GM10248 (cell line): Measurements from ENCODE around the gene DCUN1D2.

ENCODE experiments used
- CTCF ChIA-PET: fragments of 300-600 bp; sonication (Branson Sonifier 250); formaldehyde crosslinking; extraction: SDS; loops from one replicate; lab custom pipeline; 2021; ENCODE audit warnings: antibody characterized with exemption; lab: Yijun Ruan, JAX
- POLR2A ChIA-PET: fragments of 350-650 bp; sonication (Branson Sonifier 250); formaldehyde crosslinking; extraction: SDS; loops from one replicate; lab custom pipeline; 2020; ENCODE audit warnings: antibody characterized with exemption; lab: Yijun Ruan, JAX
- DNase-seq: peaks from one replicate; pipeline ENCODE4 v3.0.0; 2012; ENCODE audit errors: extremely low spot score
- CTCF ChIP-seq: IDR thresholded peaks from 2 replicates; pipeline ENCODE4 v1.5.1; 2012; ENCODE audit warnings: mild to moderate bottlenecking, low read depth; ENCODE audit errors: extremely low read depth, missing control alignments, control extremely low read depth

DCUN1D2 gene

GRCh38 chr13:113493315-113493951 lies 2.9 kb upstream of the DCUN1D2 start:
- no peak for DNase-seq
- TF ChIP-seq CTCF: no peak
- ChIA-PET CTCF (interaction anchor here (0.8 to 1.8 kb wide), 4 partner anchors 8 to 732 kb away, joined by 3 to 9 read pairs (median 3); no protein-coding TSS in a partner anchor), POLR2A (interaction anchor here (0.8 kb wide), 1 partner anchor 10 kb away, joined by 3 read pairs; no protein-coding TSS in a partner anchor)

GRCh38 chr13:113491982-113492381 lies 1.5 kb upstream of the DCUN1D2 start:
- TF ChIP-seq CTCF: no peak
- POLR2A ChIA-PET: no interaction called here
- no peak for DNase-seq
- CTCF ChIA-PET: no interaction called here

GRCh38 chr13:113491418-113491883 lies 940 bp upstream of the DCUN1D2 start:
- no peak for TF ChIP-seq CTCF
- peak; percentile 32 for DNase-seq
- ChIA-PET CTCF (no interaction called here), POLR2A (no interaction called here)

GRCh38 chr13:113489549-113490495 lies 689 bp downstream of the DCUN1D2 start:
- DNase-seq: peak; percentile 55
- TF ChIP-seq CTCF: no peak
- CTCF ChIA-PET: interaction anchor here (0.9 to 1.8 kb wide), 3 partner anchors 12 to 72 kb away, joined by 3 to 4 read pairs (median 4); no protein-coding TSS in a partner anchor
- POLR2A ChIA-PET: no interaction called here

DNA sequence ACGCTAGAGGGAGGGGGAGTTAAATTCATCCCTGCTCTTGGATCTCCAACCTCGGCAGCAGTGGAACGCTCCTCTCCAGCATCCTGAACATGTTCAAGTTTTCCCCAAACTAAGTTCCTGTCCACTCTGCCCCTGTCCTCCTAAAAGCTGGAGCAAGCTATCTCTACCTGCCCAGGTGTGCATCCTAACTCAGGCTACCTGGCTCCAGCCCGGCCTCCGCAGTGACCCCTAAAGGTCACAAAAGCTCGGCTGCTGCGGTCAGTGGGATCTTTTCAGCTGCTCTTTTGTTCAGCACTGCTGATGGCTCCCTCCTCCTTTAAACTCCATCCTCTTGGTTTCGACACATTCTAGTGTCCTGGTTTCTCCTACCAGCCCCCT lies 1.4 kb downstream of the DCUN1D2 start:
- no peak for DNase-seq
- ChIA-PET CTCF (interaction anchor here (1.2 to 1.8 kb wide), 4 partner anchors 12 to 73 kb away, joined by 3 to 4 read pairs (median 4); no protein-coding TSS in a partner anchor), POLR2A (no interaction called here)
- no peak for TF ChIP-seq CTCF

DNA sequence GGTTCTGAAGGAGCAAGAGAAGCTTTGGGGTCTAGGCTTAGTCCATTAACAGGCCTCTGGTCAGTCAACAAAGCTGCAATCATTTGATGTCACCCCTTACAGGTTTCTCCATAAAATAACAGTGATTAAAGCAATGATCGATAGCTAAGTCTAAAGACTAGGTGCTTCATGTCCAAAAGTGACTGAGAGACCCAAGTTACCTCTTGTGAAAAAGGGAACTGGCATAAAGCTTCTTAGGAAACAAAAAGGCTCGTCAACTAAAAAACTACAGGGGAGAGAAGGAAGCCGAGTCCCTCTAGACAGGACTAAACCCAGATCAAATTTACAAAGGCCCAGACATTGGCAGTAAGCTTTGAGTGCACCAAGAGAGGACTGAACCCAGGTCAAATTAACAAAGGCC lies 2.2 kb downstream of the DCUN1D2 start:
- DNase-seq: no peak
- ChIA-PET CTCF (interaction anchor here (0.8 to 1.8 kb wide), 5 partner anchors 10 to 74 kb away, joined by 3 to 4 read pairs (median 3); no protein-coding TSS in a partner anchor), POLR2A (no interaction called here)
- TF ChIP-seq CTCF: no peak
